Measurements from ENCODE around the gene SPATA9.

Gene SPATA9

DNA sequence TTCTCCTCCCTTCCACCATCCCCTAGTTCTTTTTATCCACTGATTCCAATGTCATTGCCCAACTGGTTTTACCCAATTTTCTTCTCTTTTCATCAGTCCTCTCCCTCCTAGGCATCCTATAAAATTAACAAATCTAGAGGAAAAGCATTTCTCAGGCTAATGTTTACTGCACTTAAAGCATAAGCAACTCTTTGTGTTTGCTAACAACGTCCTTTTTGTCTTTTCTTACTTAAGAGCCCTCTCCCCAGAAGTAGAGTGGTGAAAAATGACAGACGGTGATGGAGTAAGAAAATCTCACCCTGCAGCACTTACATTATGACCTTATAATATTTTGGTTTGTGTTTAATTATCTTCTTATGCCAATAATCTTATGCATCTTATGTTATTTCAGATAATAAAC is 1.6 kb upstream of the SPATA9 start:
- DNase-seq (ENCODE audit: low spot score): no peak

DNA sequence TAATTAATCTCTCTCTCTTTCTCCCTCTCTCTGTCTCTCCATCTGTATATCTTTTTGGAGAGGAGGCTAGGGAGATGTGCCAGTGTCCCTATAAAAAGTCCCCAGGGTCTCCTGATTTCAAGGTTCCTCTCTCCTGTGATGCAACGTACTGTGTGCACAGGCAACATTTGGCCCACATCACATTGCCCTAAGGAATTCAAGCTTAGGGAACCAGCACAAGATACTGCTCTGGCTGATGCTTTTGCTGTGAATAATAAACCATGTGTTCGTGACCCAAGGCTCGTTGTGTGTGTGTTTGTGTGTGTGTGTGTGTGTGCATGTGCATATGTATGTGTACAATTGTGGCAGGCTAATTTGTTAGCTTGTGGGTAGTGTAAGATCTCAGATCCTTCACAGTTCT is 9.7 kb downstream of the SPATA9 start:
- no peak for DNase-seq (ENCODE audit: low spot score)

DNA sequence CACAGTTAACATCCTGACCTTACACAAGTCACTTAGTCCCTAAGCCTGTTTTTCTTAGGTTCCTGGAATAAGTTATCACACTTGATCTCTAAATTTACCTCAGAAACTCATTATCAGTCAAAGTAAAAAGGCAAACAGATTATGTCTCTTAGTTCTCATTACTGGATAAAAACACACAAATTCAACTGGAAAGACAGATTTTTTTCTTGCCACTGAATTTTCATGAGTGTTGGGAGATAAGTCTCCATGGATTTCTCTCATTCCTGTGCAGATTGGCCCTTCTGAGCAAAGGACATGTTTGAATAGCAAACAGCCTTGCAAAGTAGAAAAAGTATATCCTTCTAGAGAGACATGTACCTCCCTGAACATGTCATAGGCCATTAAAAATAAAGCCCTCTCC is 10.2 kb downstream of the SPATA9 start:
- no peak for DNase-seq (ENCODE audit: low spot score)

DNA sequence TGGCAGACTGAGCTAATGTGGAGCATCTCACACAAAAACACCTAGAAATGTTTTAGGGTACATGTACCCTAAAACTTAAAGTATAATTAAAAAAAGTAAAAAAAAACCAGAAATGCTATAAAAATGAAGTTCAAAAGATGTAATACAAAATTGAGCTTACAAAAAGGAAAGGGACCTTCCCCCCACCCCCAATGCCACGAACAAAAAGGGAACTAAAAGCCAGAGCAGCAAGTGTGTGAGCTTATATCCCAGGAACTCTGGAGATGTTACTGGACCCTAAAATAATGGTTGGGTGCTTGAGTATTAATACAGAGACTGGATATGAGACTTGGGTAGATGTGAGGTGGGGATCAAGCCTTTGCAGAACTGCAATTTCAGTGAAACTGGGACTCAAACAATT is 11.0 kb downstream of the SPATA9 start:
- no peak for DNase-seq (ENCODE audit: low spot score)

GRCh38 chr5:95670568-95670967 is 12.2 kb downstream of the SPATA9 start:
- no peak for DNase-seq (ENCODE audit: low spot score)

GRCh38 chr5:95669985-95670384 is 12.8 kb downstream of the SPATA9 start:
- DNase-seq (ENCODE audit: low spot score): no peak

- peak; percentile 68 for DNase-seq (ENCODE audit: low spot score)
These were observed 13.3 kb downstream of the SPATA9 start for GRCh38 chr5:95669540-95669939.

DNA sequence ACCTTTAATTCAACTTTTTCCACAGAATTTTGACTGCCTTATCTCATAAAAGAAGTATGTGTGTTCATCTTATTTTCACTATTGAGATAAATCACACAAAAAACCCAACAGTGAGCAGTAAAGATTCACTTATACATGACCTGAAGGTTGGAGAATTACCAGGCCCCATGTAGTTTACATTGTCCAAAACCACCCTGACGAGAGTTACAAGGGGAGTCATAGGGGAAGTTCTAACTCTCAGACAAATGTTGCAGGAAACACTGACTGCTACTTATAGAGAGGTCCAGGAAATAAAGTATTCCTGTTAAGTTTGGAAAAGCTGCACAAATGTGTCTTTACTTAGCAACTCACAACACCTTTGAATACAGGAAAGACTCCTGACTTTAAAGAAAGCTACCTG is 14.1 kb downstream of the SPATA9 start:
- no peak for DNase-seq (ENCODE audit: low spot score)

DNA sequence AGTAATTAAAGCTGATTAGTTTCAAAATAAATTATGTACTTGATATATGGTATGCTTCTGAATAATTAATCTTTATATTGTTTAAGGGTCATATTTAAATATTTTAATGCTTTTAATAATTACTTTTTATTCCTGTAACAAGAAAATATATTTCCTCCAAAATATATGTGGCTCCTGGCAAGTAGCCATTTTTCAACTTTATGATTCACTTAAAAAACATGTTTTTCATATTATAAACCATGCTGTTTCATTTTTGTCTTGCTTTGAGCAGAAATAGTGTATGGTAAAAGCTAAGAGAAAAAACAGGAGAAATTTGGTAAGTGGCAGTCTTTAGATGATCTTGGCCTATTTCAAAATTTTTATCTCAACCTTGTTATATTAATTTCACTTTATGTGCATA is 14.6 kb downstream of the SPATA9 start:
- DNase-seq (ENCODE audit: low spot score): no peak

GRCh38 chr5:95667678-95668077 is 15.1 kb downstream of the SPATA9 start:
- DNase-seq (ENCODE audit: low spot score): no peak

GRCh38 chr5:95667061-95667618 is 15.7 kb downstream of the SPATA9 start:
- DNase-seq (ENCODE audit: low spot score): no peak

DNA sequence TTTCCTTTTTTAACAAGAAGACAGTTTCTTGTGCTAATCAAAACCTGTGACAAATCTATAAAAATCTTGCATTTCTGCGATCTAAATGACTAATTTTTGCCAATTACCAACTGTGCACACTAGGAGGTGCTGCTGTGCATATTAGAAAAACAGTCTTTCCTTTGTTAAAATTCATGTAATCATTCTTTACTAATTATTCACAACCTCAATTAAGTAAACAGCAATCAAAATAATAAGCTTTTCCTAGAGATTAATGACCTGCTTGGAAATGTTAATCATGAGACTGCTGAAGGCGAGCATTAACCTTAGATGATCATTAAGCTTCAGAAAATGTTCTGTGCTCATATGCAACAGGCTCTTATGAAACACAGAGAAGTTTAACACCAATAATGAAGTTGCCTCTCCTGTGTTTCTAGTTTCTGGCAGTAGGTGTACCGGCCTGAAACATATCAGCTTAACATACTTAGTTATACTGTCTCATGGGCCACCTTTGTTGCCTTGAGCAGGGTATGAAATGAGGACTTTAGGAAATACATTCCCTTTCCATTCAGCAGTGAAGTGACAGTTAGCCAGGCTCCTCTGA is 18.5 kb downstream of the SPATA9 start:
- DNase-seq (ENCODE audit: low spot score): no peak

- DNase-seq (ENCODE audit: low spot score): no peak
These were observed 19.8 kb downstream of the SPATA9 start for GRCh38 chr5:95662946-95663345.

DNA sequence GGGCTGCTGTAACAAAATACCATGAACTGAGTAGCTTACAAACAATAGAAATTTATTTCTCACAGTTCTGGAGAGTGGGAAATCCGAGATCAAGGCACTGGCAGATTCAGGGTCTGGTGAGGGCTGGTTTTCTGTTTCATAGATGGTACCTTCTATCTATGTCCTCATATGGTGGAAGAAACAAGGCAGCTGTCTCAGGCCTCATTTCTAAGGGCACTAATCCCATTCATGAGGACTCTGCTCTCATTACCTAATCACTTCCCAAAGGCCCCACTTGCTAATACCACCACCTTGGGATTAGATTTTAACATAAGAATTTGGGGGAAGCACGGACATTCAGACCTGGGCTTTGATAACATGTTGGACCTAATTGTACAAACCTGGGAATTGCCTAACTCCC is 22.7 kb downstream of the SPATA9 start:
- no peak for DNase-seq (ENCODE audit: low spot score)

DNA sequence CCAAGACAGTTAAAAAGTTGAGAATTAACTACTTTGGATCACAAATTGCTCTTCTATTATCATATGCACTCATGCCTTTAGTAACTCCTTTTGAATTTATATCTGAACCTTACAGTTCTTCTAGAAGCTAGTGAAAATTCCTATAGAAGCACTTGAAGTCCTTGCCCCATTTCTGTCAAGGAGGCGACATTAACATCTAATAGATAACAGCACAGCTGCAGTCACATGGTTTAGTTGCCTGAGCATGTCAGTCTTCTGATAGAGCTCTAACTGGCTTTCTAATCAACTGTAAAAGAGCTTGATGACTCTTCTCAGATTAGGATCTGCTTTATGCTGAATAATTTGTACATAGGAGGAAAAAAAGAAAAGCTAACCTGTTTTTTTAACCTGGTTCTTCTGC is 27.2 kb downstream of the SPATA9 start:
- DNase-seq (ENCODE audit: low spot score): no peak

DNA sequence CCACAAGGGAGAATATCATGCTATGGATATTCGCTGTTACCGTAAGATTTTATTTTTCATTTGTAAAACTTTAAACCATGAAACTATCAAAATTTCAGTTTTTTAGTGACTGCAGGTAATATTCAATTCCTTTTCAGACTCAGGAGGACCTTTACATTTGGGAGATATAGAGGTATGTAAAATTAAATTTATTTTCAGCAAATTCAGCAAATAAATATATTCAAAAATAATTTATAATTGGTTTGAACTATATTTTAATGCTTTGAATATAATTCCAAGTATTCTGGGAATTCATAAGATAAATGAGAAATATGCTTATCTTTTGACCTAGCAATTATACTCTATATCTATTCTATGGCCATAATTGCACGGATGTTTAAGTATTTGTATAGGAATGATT is 28.6 kb downstream of the SPATA9 start:
- DNase-seq (ENCODE audit: low spot score): no peak

GRCh38 chr5:95652849-95653248 is 29.9 kb downstream of the SPATA9 start:
- no peak for DNase-seq (ENCODE audit: low spot score)

GRCh38 chr5:95649842-95650620 is 32.8 kb downstream of the SPATA9 start:
- DNase-seq (ENCODE audit: low spot score): no peak

GRCh38 chr5:95649274-95649673 is 33.5 kb downstream of the SPATA9 start:
- no peak for DNase-seq (ENCODE audit: low spot score)

- DNase-seq (ENCODE audit: low spot score): no peak
These were observed 34.6 kb downstream of the SPATA9 start for GRCh38 chr5:95647886-95648860.

GRCh38 chr5:95646569-95647431 is 36.0 kb downstream of the SPATA9 start, which contains the start of gene RFESD:
Gene RFESD (plus strand): TSS chr5:95646777. CDS start chr5:95652272, 5,495 bp downstream.
- DNase-seq (ENCODE audit: low spot score): peak; percentile 84

Measured in hepatic stellate cell (primary cell).